B cell (primary cell): ENCODE results near the gene CDC42BPG.

Experiments used
- EZH2 ChIP-seq: IDR thresholded peaks from 2 replicates; pipeline ENCODE4 v1.6.1; 2012; ENCODE audit warnings: borderline replicate concordance, low read depth, mild to moderate bottlenecking, moderate library complexity, low read length; ENCODE audit not compliant: insufficient read depth, poor library complexity, severe bottlenecking
- TF ChIP-seq, protein P1 (sequence below): fragments of 200-600 bp; IDR thresholded peaks from one replicate; pipeline ENCODE4 v1.8.0; 2022; ENCODE audit warnings: antibody characterized with exemption, mild to moderate bottlenecking

DNA sequence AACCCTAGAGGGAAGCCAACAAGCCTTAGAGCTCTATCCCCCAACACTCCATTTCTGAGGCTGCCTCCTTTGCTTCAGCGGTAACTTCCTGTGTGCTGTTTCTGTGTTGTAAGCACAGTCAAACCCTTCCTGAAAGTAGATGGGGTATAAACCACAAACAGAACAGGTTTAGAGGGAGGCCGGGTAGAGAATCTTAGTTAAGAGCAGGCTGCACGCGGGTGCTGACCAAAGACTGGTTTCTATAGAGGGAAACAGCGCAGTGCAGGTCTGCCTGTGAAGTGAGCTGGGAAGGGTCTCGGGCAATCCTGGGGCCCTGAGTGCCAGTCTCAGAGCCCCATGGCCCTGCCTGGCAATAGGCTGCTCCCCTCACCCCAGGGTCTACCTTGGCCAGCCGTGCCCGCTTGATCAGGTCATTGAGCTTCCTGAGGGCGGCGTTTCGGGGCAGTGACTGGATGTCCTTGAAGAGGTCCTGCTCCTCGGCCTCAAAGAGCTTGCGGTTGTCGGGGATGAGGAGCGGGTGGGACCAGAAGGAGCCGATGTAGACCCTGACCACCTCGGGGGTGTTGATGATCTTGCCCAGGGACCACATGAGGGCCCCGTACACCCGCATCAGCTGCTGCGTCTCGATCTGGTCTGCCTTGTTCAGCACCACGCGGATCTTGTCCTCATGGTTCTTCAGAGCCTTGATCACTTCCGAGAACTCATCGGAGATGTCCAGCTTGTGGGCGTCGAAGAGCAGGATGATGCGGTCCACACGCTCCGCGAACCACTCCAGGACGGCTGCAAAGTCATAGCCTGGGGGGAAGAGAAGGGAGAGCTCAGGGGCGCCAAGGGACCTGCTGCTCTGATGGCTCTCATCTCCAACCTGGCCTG is 15.3 kb upstream of the CDC42BPG start:
- TF ChIP-seq, protein P1, sequence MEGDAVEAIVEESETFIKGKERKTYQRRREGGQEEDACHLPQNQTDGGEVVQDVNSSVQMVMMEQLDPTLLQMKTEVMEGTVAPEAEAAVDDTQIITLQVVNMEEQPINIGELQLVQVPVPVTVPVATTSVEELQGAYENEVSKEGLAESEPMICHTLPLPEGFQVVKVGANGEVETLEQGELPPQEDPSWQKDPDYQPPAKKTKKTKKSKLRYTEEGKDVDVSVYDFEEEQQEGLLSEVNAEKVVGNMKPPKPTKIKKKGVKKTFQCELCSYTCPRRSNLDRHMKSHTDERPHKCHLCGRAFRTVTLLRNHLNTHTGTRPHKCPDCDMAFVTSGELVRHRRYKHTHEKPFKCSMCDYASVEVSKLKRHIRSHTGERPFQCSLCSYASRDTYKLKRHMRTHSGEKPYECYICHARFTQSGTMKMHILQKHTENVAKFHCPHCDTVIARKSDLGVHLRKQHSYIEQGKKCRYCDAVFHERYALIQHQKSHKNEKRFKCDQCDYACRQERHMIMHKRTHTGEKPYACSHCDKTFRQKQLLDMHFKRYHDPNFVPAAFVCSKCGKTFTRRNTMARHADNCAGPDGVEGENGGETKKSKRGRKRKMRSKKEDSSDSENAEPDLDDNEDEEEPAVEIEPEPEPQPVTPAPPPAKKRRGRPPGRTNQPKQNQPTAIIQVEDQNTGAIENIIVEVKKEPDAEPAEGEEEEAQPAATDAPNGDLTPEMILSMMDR = no peak
- no peak for TF ChIP-seq EZH2
